ENCODE data around the gene HYPK.
"Not testable (repeated sequence)": the region's sequence is repeated elsewhere in the genome, so short reads cannot be mapped to it uniquely, and the experiment has no call there.

HYPK gene

DNA sequence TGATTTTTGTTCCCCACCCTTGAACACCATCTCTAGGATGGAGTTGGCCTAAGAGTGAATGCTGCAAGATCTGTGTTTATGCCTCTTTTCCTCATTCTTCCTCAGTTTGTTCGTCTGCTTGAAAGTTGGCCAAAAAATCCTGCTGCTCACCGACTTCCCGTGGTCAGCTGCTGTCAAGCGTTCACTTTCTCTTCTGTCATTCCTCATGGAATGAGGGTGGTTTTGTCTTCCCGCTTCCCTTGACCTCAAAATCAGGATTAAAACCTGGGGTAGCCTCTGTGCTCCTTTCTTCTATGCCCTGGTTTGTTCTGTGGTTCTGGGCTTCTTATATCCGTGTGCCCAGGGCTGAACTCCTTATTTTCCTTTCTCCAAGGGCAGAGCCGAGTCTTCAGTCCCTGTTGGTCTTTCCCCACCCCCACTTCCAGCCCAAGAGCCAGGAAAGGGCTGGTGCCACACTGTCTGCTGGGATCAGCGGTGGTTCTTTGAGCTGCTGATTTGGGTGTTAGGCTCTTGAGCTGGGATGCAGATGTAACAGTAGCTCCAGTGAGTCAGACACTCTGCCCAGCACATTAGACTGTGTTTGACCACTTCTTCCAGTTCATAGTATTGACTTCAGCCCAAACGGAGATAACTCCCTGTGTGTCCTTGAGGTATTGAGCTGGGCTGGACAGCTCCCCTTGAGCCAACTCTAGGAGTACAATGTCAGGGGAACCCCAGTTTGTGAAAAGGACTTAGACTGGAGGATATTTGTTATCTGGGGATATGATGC, 5.9 kb upstream of the HYPK start:
- no peak overlapping the region for H3K4me3 ChIP-seq

GRCh38 chr15:43795197-43795596, 5.2 kb upstream of the HYPK start:
- peak overlapping the region in 3 of 21 experiments; percentile 16 to 100 (median 26) for H3K27ac ChIP-seq
- no peak overlapping the region for H3K4me3 ChIP-seq

More for the DNA sequence above, 5.9 kb upstream of the HYPK start:
- H3K27ac ChIP-seq = peak overlapping the region in 6 of 21 experiments; percentile 28 to 100 (median 98)

GRCh38 chr15:43795997-43796396, 4.4 kb upstream of the HYPK start:
- Histone ChIP-seq H3K4me3 (no peak overlapping the region), H3K27ac (no peak overlapping the region)

DNA sequence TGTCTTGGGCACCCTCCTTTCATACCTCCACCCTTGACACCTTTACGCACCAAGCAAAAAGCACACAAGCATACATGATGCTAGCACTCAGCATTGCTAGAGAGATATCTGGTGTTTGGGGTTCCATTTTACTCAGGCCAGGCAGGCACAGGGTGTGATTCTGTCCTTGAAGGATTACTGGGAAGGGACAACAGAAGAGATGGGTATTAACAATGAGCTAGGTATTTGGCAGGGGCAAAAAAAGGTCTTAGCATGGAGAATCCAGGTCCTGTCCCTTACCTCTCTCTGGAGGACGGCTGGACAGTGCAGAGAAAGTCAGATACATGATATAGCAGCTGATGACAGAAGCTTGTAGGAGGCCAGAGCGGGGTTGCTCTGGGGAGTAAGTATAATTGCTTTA, 3.8 kb upstream of the HYPK start:
- Histone ChIP-seq H3K27ac (no peak overlapping the region), H3K4me3 (no peak overlapping the region)

DNA sequence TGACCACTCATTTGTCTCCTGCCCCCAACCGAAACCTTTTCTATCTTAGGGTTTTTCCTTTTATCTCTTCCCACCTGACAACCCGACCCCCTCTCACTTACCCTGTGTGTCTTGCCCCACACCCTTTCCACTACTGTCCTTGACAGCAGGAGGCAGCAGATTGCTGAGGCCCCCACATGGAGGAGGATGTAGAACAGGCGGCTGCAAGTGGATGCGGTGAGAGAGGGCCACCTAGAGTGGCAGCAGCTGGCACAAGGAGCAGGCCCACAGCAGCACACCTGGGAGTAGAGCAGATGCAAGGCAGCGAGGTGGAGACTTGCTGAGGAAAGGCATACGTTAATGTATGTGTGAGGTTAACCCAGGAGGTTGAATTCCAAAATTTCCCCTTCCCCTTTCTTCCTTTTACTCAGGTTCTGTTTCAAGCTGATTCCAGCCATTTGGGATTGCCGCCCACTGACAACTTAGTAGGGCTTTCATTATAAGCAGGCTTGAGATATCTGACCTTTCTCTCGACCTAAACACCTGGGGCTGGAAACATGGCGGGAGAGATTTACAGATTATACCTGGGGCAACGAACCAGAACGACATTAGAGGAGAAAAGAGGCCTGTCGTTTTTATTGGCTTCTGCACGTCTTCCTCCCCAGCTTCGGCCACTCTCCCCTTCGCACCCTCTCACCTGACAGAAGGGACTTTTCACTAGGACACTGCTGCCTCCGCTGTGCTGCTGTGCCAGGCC, 1.0 kb upstream of the HYPK start:
- H3K4me3 ChIP-seq = no peak overlapping the region
- H3K27ac ChIP-seq = peak overlapping the region in 19 of 21 experiments; percentile 31 to 95 (median 87)

DNA sequence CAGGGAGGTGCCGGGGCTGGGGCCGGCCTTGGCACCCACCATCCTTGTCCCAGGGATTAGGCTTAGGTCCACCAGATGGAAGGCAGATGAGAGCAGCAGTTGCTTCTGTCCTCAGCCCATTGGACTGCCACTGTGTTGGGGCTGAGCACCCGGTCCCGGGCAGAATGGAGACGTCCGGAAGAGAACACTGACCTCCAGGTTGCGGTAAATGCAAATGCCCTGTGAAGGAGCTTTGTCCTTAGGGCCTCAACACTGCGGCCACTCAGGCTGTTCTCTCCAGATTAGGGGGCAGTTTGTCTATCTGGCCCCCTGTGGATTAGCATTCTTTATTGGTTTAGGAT, 484 bp upstream of the HYPK start, which contains the start of gene SERINC4:
Gene SERINC4 (minus strand): TSS at position 276 of the 341 bp plus-strand sequence. CDS start 234 bp downstream, at position 42.
- H3K4me3 ChIP-seq = peak within 1 kb of the TSS; percentile 65 to 97 (median 82)
- peak within 1 kb of the TSS; percentile 70 to 95 (median 86) for H3K27ac ChIP-seq

DNA sequence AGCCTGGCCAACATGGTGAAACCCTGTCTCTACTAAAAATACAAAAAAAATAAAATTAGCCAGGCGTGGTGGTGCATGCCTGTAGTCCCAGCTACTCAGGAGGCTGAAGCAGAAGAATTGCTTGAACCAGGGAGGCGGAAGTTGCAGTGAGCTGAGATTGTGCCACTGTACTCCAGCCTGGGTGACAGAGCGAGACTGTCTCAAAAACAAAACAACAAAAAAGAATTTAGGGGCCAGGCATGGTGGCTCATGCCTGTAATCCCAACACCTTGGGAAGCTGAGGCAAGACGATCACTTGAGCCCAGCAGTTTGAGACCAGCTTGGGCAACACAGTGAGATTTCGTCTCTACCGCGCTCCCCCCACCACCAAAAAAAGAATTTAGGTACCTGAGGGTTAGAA, 2.3 kb downstream of the HYPK start:
- H3K4me3 ChIP-seq, H3K27ac ChIP-seq: not testable (repeated sequence)

- H3K27ac ChIP-seq = peak overlapping the region in 1 of 21 experiments; percentile 12
Measured at GRCh38 chr15:43808435-43808950, 8.1 kb downstream of the HYPK start.

GRCh38 chr15:43808960-43809678, 8.7 kb downstream of the HYPK start:
- peak overlapping the region in 1 of 21 experiments; percentile 12 for H3K27ac ChIP-seq
- no peak overlapping the region for H3K4me3 ChIP-seq

More at GRCh38 chr15:43808435-43808950, 8.1 kb downstream of the HYPK start:
- H3K4me3 ChIP-seq = no peak overlapping the region

DNA sequence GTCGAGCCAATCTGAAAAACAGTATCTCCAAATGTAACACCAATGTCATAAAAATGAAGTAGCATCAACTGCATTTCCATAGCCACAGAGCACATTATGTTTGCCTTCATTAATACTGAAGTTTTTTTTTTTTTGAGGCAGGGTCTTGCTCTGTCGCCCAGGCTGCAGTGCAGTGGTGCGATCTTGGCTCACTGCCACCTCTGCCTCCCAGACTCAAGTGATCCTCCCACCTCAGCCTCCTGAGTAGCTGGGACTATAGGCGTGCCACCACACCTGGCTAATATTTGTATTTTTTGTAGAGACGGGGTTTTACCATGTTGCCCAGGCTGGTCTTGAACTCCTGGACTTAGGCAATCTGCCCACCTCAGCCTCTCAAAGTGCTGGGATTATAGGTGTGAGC, 14.7 kb downstream of the HYPK start:
- H3K4me3 ChIP-seq, H3K27ac ChIP-seq: not testable (repeated sequence)

GRCh38 chr15:43821505-43821904, 21.1 kb downstream of the HYPK start:
- no peak overlapping the region for H3K4me3 ChIP-seq
- no peak overlapping the region for H3K27ac ChIP-seq

GRCh38 chr15:43824302-43825246, 24.2 kb downstream of the HYPK start, which contains the start of gene MFAP1:
Gene MFAP1, minus strand, starts transcription at chr15:43824690. Its CDS starts 121 bp downstream, at chr15:43824569.
- Histone ChIP-seq H3K4me3 (peak within 1 kb of the TSS; percentile 58 to 80 (median 73)), H3K27ac (peak within 1 kb of the TSS; percentile 67 to 96 (median 90))

GRCh38 chr15:43825305-43825704, 24.9 kb downstream of the HYPK start:
- H3K4me3 ChIP-seq, H3K27ac ChIP-seq: not testable (repeated sequence)

- Histone ChIP-seq H3K4me3 (peak overlapping the region; percentile 37 to 54 (median 50)), H3K27ac (peak overlapping the region in 18 of 21 experiments; percentile 10 to 86 (median 76))
Measured at GRCh38 chr15:43826029-43826507, 25.7 kb downstream of the HYPK start.

- H3K27ac ChIP-seq = peak within 1 kb of the TSS in 20 of 21 experiments; percentile 10 to 86 (median 76)
Measured at GRCh38 chr15:43826508-43827341, 26.3 kb downstream of the HYPK start, which contains the start of gene WDR76. Gene WDR76, plus strand, starts transcription at chr15:43827002. Its CDS starts 31 bp downstream, at chr15:43827033.

GRCh38 chr15:43828061-43828657, 27.8 kb downstream of the HYPK start:
- peak overlapping the region in 14 of 21 experiments; percentile 58 to 86 (median 76) for H3K27ac ChIP-seq

More at GRCh38 chr15:43826508-43827341, 26.3 kb downstream of the HYPK start, which contains the start of gene WDR76:
- H3K4me3 ChIP-seq = peak within 1 kb of the TSS; percentile 37 to 54 (median 50)

More at GRCh38 chr15:43828061-43828657, 27.8 kb downstream of the HYPK start:
- peak overlapping the region in 3 of 7 experiments; percentile 4 to 52 (median 10) for H3K4me3 ChIP-seq
